PC-3 (cell line): ENCODE results near the gene ARHGAP23. TPM values are rescaled to one million over a fixed set of nuclear protein-coding genes. Genes with fewer than 3 reads are reported as not detected.

ENCODE experiments used
- ATAC-seq: fragments of 200-7000 bp; cut with Tn5 transposase; 2 replicates; pipeline ENCODE4 v1.9.1; 2020; ENCODE audit warnings: mild to moderate bottlenecking, moderate library complexity
- BruUV-seq: library from RNA; stranded (reverse); fragments of 400-500 nt; replicated peaks from 2 replicates; lab custom pipeline; 2021; lab: Mats Ljungman, UMichigan
- CTCF ChIA-PET: fragments of 300-600 bp; sonication (Branson Sonifier 250); formaldehyde crosslinking; loops from one replicate; lab custom pipeline; 2022; ENCODE audit warnings: antibody characterized with exemption; lab: Charles Lee
- POLR2A ChIA-PET: fragments of 300-600 bp; sonication (Branson Sonifier 250); formaldehyde crosslinking; loops from one replicate; lab custom pipeline; 2022; ENCODE audit warnings: antibody characterized with exemption; ENCODE audit not compliant: unreplicated experiment; lab: Charles Lee
- DNase-seq: peaks from one replicate; pipeline ENCODE4 v3.0.0-alpha.2; 2015
- H2AFZ ChIP-seq: fragments of 300-600 bp; sonication (generic); 2 replicates; pipeline ENCODE4 v1.6.0; 2016; ENCODE audit warnings: antibody characterized with exemption, low read length
- H3F3A ChIP-seq: fragments of 300-600 bp; sonication (generic); one replicate; pipeline ENCODE4 v1.6.0; 2017; ENCODE audit warnings: antibody characterized with exemption, low read length, control low read depth, mild to moderate bottlenecking; ENCODE audit not compliant: unreplicated experiment
- H3K27ac ChIP-seq: fragments of 300-600 bp; sonication (generic); 2 replicates; pipeline ENCODE4 v1.5.1; 2016; ENCODE audit warnings: mild to moderate bottlenecking, low read length
- H3K27me3 ChIP-seq: fragments of 300-600 bp; sonication (generic); 2 replicates; pipeline ENCODE4 v1.6.1; 2016; ENCODE audit warnings: low read length, mixed read lengths
- H3K36me3 ChIP-seq: fragments of 300-600 bp; sonication (generic); 2 replicates; pipeline ENCODE4 v1.6.1; 2016; ENCODE audit warnings: low read depth, mixed run types, low read length, mixed read lengths
- H3K4me1 ChIP-seq: fragments of 300-600 bp; sonication (generic); 2 replicates; pipeline ENCODE4 v1.5.1; 2016; ENCODE audit warnings: low read length; ENCODE audit not compliant: insufficient read depth
- H3K4me2 ChIP-seq: fragments of 300-600 bp; sonication (generic); 2 replicates; pipeline ENCODE4 v1.6.0; 2016; ENCODE audit warnings: low read length
- H3K4me3 ChIP-seq: fragments of 300-600 bp; sonication (generic); 2 replicates; pipeline ENCODE4 v1.5.1; 2016; ENCODE audit warnings: mild to moderate bottlenecking, low read length, mixed read lengths
- H3K79me2 ChIP-seq: fragments of 300-600 bp; sonication (generic); 2 replicates; pipeline ENCODE4 v1.6.1; 2017; ENCODE audit warnings: low read length, mixed read lengths
- H3K9ac ChIP-seq: fragments of 300-600 bp; sonication (generic); 2 replicates; pipeline ENCODE4 v1.6.0; 2016; ENCODE audit warnings: mild to moderate bottlenecking, low read length
- H3K9me2 ChIP-seq: fragments of 300-600 bp; sonication (generic); replicated peaks from 2 replicates; pipeline ENCODE4 v1.6.1; 2016; ENCODE audit warnings: mixed run types, low read length, mixed read lengths
- H3K9me3 ChIP-seq: fragments of 300-600 bp; sonication (generic); 2 replicates; pipeline ENCODE4 v1.6.1; 2016; ENCODE audit warnings: low read length, mixed read lengths
- H4K20me1 ChIP-seq: fragments of 300-600 bp; sonication (generic); 2 replicates; pipeline ENCODE4 v1.6.1; 2016; ENCODE audit warnings: low read length, mixed read lengths
- CTCF ChIP-seq: fragments of 300-600 bp; sonication (generic); conservative IDR thresholded peaks from 2 replicates; pipeline ENCODE4 v1.5.1; 2017; ENCODE audit warnings: antibody characterized with exemption, low read depth, mild to moderate bottlenecking, low read length
- EZH2 ChIP-seq: fragments of 300-600 bp; sonication (generic); IDR thresholded peaks from one replicate; pipeline ENCODE4 v1.6.1; 2017; ENCODE audit warnings: antibody characterized with exemption, mild to moderate bottlenecking, low read length; ENCODE audit not compliant: unreplicated experiment
- EZH2phosphoT487 ChIP-seq: fragments of 300-600 bp; sonication (generic); IDR thresholded peaks from 2 replicates; pipeline ENCODE4 v1.6.1; 2018; ENCODE audit warnings: mild to moderate bottlenecking, antibody characterized with exemption, low read length, borderline replicate concordance
- intact Hi-C: fragments of 100-400 bp; cut with micrococcal nuclease; formaldehyde crosslinking; loops from 2 replicates; pipeline ENCODE4 v1.9.0; 2023
- total RNA-seq: library from RNA; depleted of rRNA; stranded (reverse); fragments of >200 nt; gene quantifications from 2 replicates; pipeline ENCODE4 v1.2.3, GENCODE V29; 2014

ARHGAP23 gene
- total RNA-seq, 1 experiment from 2014 or later, result 9.0 TPM

GRCh38 chr17:38453951-38454421, 25.7 kb downstream of the ARHGAP23 start:
- H3K9me3 ChIP-seq, result no peaks in the 10 kb centered on the region
- no TSS peak for BruUV-seq
- H4K20me1 ChIP-seq, result no peaks in the 10 kb centered on the region
- H3K9me2 ChIP-seq, result no peaks in the 10 kb centered on the region
- DNase-seq (peak; percentile 44), ATAC-seq (peak; percentile 19)
- no peaks in the 10 kb centered on the region for H3K36me3 ChIP-seq
- H3K27me3 ChIP-seq, result no peaks in the 10 kb centered on the region
- peak overlapping the region; percentile 76 for H3K27ac ChIP-seq
- ChIA-PET CTCF (no interaction called here), POLR2A (no interaction called here)
- H3K4me1 ChIP-seq, result peaks cover 14% of the 10 kb centered on the region
- peak overlapping the region; percentile 80 for H3K4me2 ChIP-seq
- peak overlapping the region; percentile 47; the same call in 1 of the 2 replicates for H3K4me3 ChIP-seq
- TF ChIP-seq CTCF (no peak), EZH2 (no peak), EZH2phosphoT487 (no peak)
- H3F3A ChIP-seq, result no peaks in the 10 kb centered on the region
- intact Hi-C loops, result no loop called here
- H2AFZ ChIP-seq, result peak overlapping the region; percentile 68; the same call in 1 of the 2 replicates
- H3K79me2 ChIP-seq, result no peaks in the 10 kb centered on the region
- no peak overlapping the region for H3K9ac ChIP-seq

GRCh38 chr17:38454532-38454931, 26.3 kb downstream of the ARHGAP23 start:
- H3K4me2 ChIP-seq, result peak overlapping the region; percentile 80
- H3K27ac ChIP-seq, result peak overlapping the region; percentile 76
- DNase-seq (peak; percentile 79), ATAC-seq (peak; percentile 84)
- no TSS peak for BruUV-seq
- H3K9ac ChIP-seq, result no peak overlapping the region
- H2AFZ ChIP-seq, result peak overlapping the region; percentile 68; the same call in 1 of the 2 replicates
- no peaks in the 10 kb centered on the region for H4K20me1 ChIP-seq
- no peak for TF ChIP-seq EZH2phosphoT487
- no peak for TF ChIP-seq EZH2
- no peak for TF ChIP-seq CTCF
- peaks cover 14% of the 10 kb centered on the region for H3K4me1 ChIP-seq
- no peaks in the 10 kb centered on the region for H3K9me3 ChIP-seq
- no peaks in the 10 kb centered on the region for H3K79me2 ChIP-seq
- H3K27me3 ChIP-seq, result no peaks in the 10 kb centered on the region
- POLR2A ChIA-PET, result no interaction called here
- no peaks in the 10 kb centered on the region for H3K36me3 ChIP-seq
- CTCF ChIA-PET, result no interaction called here
- no peaks in the 10 kb centered on the region for H3F3A ChIP-seq
- intact Hi-C loops, result no loop called here
- H3K4me3 ChIP-seq, result peak overlapping the region; percentile 47; the same call in 1 of the 2 replicates
- no peaks in the 10 kb centered on the region for H3K9me2 ChIP-seq

GRCh38 chr17:38455288-38455915, 27.1 kb downstream of the ARHGAP23 start:
- H3F3A ChIP-seq, result no peaks in the 10 kb centered on the region
- intact Hi-C loops, result no loop called here
- H3K9me2 ChIP-seq, result no peaks in the 10 kb centered on the region
- POLR2A ChIA-PET, result no interaction called here
- no peak overlapping the region for H2AFZ ChIP-seq
- no peaks in the 10 kb centered on the region for H4K20me1 ChIP-seq
- H3K36me3 ChIP-seq, result no peaks in the 10 kb centered on the region
- ATAC-seq, result no peak
- no peak for DNase-seq
- H3K4me3 ChIP-seq, result no peak overlapping the region
- H3K27ac ChIP-seq, result peak overlapping the region; percentile 76; the same call in 1 of the 2 replicates
- H3K9me3 ChIP-seq, result no peaks in the 10 kb centered on the region
- peak overlapping the region; percentile 80 for H3K4me2 ChIP-seq
- H3K27me3 ChIP-seq, result no peaks in the 10 kb centered on the region
- CTCF ChIA-PET, result no interaction called here
- TF ChIP-seq EZH2phosphoT487 (no peak), EZH2 (no peak), CTCF (no peak)
- no TSS peak for BruUV-seq
- no peaks in the 10 kb centered on the region for H3K79me2 ChIP-seq
- no peak overlapping the region for H3K9ac ChIP-seq
- H3K4me1 ChIP-seq, result peaks cover 14% of the 10 kb centered on the region
